Left ventricle myocardium inferior (tissue), 1 donor: ENCODE results near the gene JPH3. TPM values are rescaled to one million over a fixed set of nuclear protein-coding genes. Genes with fewer than 3 reads are reported as not detected.

ENCODE experiments used
- DNase-seq: peaks from one replicate; pipeline ENCODE4 v3.0.0-alpha.2; 2020
- H3K27ac ChIP-seq: fragments of 200-600 bp; replicated peaks from 2 replicates; pipeline ENCODE4 v1.8.0; 2021
- H3K27me3 ChIP-seq: fragments of 200-600 bp; 2 replicates; pipeline ENCODE4 v1.8.0; 2021; ENCODE audit warnings: low read depth
- H3K36me3 ChIP-seq: fragments of 200-600 bp; 2 replicates; pipeline ENCODE4 v1.8.0; 2021
- H3K4me1 ChIP-seq: fragments of 200-600 bp; 2 replicates; pipeline ENCODE4 v1.8.0; 2021
- H3K4me3 ChIP-seq: fragments of 200-600 bp; 2 replicates; pipeline ENCODE4 v1.8.0; 2021; ENCODE audit warnings: mild to moderate bottlenecking, moderate library complexity
- H3K9me3 ChIP-seq: fragments of 200-600 bp; replicated peaks from 2 replicates; pipeline ENCODE4 v1.8.0; 2021
- intact Hi-C: fragments of 100-400 bp; cut with micrococcal nuclease; formaldehyde crosslinking; loops from one replicate; pipeline ENCODE4 v1.11.0; 2022
- total RNA-seq: library from RNA; stranded (reverse); fragmentation: NEBNext Ultra II Directional; extraction: Animal tissue kit (Norgen Biotek cat#: 25700); gene quantifications from one replicate; pipeline ENCODE4 v1.2.1, GENCODE V29; 2021
- TF ChIP-seq, protein P1 (sequence below): fragments of 200-600 bp; IDR thresholded peaks from 2 replicates; pipeline ENCODE4 v1.8.0; 2021; ENCODE audit warnings: antibody characterized with exemption, mild to moderate bottlenecking, borderline replicate concordance
- donor health status: DM: no; HTN: yes; CAD: no; lungs with severe emphysema.

JPH3 gene
- total RNA-seq, 1 donor from 2014 or later, result 0.14 TPM

DNA sequence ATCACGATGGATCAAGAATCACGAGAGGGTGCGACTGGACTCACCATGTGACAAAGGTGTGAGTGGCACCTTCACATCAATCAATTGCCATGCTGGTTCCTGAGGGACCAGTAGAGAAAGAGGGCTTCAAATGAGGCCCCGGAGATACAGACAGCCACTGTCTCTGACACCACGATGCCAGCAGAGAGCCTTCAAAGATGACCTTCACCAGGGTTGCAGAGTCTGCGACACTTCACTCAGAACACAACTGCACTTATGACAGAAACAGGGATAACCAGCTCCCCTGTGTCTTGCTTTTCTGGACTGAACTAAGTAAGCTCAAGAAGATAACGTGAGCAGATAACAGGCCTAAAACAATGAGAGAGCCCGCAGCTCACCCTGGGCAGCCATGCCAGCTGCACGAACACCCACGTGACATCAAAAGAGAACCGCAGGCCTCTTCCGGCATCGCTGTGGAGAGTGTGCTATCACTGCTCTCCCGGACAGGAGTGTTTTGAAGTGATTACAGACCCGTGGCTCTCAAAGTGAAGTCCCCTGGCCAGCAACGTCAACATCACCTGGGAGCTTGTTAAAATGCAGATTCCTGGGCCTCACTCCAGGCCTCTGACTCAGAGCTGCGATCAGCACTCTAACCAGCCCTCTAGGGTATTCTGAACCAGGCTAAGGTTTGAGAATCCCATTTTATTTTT lies 127.1 kb downstream of the JPH3 start:
- no peak overlapping the region for H3K4me3 ChIP-seq
- TF ChIP-seq, protein P1, sequence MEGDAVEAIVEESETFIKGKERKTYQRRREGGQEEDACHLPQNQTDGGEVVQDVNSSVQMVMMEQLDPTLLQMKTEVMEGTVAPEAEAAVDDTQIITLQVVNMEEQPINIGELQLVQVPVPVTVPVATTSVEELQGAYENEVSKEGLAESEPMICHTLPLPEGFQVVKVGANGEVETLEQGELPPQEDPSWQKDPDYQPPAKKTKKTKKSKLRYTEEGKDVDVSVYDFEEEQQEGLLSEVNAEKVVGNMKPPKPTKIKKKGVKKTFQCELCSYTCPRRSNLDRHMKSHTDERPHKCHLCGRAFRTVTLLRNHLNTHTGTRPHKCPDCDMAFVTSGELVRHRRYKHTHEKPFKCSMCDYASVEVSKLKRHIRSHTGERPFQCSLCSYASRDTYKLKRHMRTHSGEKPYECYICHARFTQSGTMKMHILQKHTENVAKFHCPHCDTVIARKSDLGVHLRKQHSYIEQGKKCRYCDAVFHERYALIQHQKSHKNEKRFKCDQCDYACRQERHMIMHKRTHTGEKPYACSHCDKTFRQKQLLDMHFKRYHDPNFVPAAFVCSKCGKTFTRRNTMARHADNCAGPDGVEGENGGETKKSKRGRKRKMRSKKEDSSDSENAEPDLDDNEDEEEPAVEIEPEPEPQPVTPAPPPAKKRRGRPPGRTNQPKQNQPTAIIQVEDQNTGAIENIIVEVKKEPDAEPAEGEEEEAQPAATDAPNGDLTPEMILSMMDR, result no peak
- peak overlapping the region; percentile 23 for H3K27ac ChIP-seq
- H3K4me1 ChIP-seq, result peaks cover 9% of the 10 kb centered on the region
- peaks cover 40% of the 10 kb centered on the region for H3K36me3 ChIP-seq
- intact Hi-C loops, result no loop called here
- H3K9me3 ChIP-seq, result no peaks in the 10 kb centered on the region
- no peak for DNase-seq
- no peaks in the 10 kb centered on the region for H3K27me3 ChIP-seq

DNA sequence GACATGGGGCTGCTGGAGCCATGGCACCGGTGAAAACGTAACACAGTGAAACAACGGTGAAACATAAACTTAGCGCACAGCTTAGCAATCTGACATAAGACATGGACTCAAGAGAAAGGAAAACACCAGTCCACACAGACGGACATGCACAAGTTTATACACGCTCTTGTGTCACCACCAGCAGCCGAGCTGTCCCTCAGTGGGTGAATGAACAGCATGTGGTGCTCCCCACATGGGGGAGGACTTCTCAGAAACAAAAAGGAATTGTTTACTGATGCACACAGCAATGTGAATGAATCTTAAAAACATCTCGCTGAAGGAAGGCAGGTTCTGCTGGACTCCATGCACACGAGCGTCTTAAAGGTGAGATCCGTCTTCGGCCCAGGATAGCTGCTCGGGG lies 129.3 kb downstream of the JPH3 start:
- Histone ChIP-seq H3K27me3 (no peaks in the 10 kb centered on the region), H3K36me3 (peaks cover 42% of the 10 kb centered on the region), H3K27ac (no peak overlapping the region), H3K9me3 (no peaks in the 10 kb centered on the region), H3K4me1 (peaks cover 9% of the 10 kb centered on the region), H3K4me3 (no peak overlapping the region)
- intact Hi-C loops, result no loop called here
- DNase-seq, result no peak
- TF ChIP-seq, protein P1, result no peak

DNA sequence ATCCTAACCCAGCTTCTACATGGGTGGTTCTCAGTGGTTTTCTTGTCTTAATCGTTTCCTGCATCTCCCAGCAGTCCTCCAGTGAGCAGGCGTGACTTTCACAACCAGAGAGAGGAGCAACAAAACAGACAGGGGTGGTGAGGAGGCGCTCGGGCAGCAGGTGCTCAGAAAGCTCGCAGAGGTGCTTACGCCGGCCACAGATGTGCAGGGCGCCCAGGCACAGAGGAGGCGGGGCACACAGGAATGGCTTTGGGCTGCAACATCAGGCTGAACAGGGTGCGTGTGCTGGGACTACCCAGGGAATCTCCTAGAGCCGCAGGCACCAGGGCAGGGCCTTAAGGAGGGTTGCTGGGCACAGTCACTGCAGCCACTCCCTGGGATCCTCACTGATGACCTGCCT lies 130.9 kb downstream of the JPH3 start:
- Histone ChIP-seq H3K36me3 (peaks cover 28% of the 10 kb centered on the region), H3K27me3 (no peaks in the 10 kb centered on the region), H3K4me1 (peaks cover 9% of the 10 kb centered on the region), H3K4me3 (no peak overlapping the region), H3K9me3 (no peaks in the 10 kb centered on the region), H3K27ac (no peak overlapping the region)
- intact Hi-C loops, result no loop called here
- TF ChIP-seq, protein P1, result no peak
- DNase-seq, result no peak

DNA sequence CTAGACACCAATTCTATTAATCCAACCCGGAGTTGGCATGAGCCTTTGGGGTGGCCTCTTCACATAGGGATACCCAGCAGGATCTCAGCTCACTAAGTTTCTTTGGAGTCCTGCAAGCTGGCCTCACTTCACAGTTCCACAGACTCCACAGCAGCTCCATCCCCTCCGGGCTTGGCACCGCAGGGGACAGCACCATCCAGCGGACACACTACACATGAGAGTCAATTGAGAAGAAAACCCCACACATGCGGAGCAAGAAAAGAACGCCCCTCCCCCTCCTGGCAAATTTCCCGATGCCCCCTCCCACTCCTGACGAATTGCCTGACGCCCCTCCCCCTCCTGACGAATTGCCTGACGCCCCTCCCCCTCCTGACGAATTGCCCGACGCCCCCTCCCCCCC lies 132.3 kb downstream of the JPH3 start:
- Histone ChIP-seq H3K9me3 (no peaks in the 10 kb centered on the region), H3K27me3 (no peaks in the 10 kb centered on the region), H3K4me1 (peaks cover 4% of the 10 kb centered on the region), H3K27ac (no peak overlapping the region), H3K36me3 (peaks cover 18% of the 10 kb centered on the region), H3K4me3 (no peak overlapping the region)
- intact Hi-C loops, result no loop called here
- DNase-seq, result no peak
- TF ChIP-seq, protein P1, result no peak

DNA sequence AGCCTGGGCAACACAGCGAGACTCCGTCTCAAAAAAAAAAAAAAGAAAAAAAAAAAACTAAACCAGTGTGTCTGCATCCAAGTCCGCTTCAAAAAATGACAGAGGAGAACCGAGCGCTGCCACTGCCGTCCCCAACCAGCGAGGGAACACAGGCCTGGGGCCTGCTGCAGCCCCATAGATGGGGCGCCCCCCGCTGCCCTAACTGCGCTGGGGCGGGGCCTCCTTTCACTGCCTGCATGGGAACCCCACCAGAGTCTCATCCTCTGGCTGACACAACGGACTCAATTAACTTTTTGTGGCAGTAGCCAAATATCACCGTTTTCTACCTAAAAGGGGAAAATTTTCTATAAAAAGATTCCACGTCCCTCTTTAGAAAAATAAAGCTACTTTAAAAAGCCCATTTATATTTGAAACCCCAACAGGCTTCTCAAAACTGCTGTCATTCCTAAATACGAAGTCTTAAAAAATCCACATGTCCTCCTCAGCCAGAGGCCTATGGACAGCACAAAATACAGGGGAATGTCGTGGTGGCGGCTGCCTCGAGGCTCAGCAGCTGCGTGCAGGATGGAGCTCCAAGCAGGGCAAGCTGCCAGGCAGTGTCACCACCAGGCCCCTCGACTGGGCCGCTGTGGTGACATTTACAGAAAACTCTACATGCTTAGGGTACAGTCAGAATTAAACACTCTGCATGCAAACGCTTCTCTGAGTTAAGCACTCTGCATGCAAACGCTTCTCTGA lies 133.1 kb downstream of the JPH3 start:
- intact Hi-C loops, result no loop called here
- peaks cover 4% of the 10 kb centered on the region for H3K4me1 ChIP-seq
- H3K36me3 ChIP-seq, result peaks cover 10% of the 10 kb centered on the region
- no peak for DNase-seq
- H3K27me3 ChIP-seq, result no peaks in the 10 kb centered on the region
- no peaks in the 10 kb centered on the region for H3K9me3 ChIP-seq
- no peak overlapping the region for H3K4me3 ChIP-seq
- TF ChIP-seq, protein P1, result no peak
- no peak overlapping the region for H3K27ac ChIP-seq
